ENCODE data around the gene RTN4R. TPM values are rescaled to one million over a fixed set of nuclear protein-coding genes. Genes with fewer than 3 reads are reported as not detected.

RTN4R gene
- total RNA-seq, 4 donors from 2014 or later, result 1.8 to 2.2 TPM; not detected in 2

GRCh38 chr22:20231514-20232236 is 36.4 kb downstream of the RTN4R start:
- TF ChIP-seq, protein P1, sequence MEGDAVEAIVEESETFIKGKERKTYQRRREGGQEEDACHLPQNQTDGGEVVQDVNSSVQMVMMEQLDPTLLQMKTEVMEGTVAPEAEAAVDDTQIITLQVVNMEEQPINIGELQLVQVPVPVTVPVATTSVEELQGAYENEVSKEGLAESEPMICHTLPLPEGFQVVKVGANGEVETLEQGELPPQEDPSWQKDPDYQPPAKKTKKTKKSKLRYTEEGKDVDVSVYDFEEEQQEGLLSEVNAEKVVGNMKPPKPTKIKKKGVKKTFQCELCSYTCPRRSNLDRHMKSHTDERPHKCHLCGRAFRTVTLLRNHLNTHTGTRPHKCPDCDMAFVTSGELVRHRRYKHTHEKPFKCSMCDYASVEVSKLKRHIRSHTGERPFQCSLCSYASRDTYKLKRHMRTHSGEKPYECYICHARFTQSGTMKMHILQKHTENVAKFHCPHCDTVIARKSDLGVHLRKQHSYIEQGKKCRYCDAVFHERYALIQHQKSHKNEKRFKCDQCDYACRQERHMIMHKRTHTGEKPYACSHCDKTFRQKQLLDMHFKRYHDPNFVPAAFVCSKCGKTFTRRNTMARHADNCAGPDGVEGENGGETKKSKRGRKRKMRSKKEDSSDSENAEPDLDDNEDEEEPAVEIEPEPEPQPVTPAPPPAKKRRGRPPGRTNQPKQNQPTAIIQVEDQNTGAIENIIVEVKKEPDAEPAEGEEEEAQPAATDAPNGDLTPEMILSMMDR (IDR thresholded peaks at IDR 0.05), result no peak
- TF ChIP-seq POLR2AphosphoS5 (IDR thresholded peaks at IDR 0.05) (no peak), POLR2A (IDR thresholded peaks at IDR 0.05; ENCODE audit: low read depth) (no peak), EP300 (IDR thresholded peaks at IDR 0.05) (no peak)
- H3K9me3 ChIP-seq, result no peaks in the 10 kb centered on the region
- 88% methylated on average over 10 of the region's 17 CpGs for WGBS

DNA sequence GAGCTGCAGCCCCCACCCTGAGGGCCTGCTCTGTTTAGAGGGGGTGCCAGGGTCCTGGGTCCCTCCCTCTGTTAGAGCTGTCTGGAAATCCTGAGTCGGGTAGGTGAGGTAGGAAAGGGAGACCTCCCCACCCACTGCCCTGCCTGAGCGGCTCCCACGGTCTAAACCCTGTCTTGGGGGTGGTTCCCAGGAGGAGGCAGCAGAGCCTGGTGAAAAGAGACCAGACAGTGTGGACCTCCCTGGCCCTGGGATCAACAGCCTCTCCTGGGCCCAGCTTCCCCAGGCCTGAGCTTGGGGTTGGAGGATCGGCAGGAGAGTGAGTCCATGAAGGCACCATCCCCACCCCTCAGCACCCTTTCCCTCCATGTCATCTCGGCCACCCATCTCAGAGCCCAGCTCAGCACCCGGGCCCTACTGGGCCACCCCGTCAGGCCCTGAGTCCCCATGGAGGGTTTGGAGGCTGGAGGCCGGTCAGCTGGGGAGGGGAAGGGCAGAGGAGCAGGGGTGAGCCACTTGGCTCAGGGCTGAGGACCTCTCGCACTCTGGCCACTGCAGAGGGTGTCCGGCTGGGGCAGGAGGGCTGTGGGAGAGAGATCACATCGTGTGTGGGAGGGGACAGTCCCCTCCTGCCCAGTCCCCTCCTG is 37.2 kb downstream of the RTN4R start:
- no peaks in the 10 kb centered on the region for H3K27me3 ChIP-seq
- intact Hi-C loops (cut with DNase I), result no loop called here
- 93% methylated on average over 9 of the region's 11 CpGs for WGBS
- H3K27ac ChIP-seq (replicated peaks in 1 of 4), result no peak overlapping the region
- H3K9me3 ChIP-seq, result no peaks in the 10 kb centered on the region
- TF ChIP-seq, protein P1 (IDR thresholded peaks at IDR 0.05), result no peak
- H3K36me3 ChIP-seq, result no peaks in the 10 kb centered on the region
- no peak for DNase-seq (ENCODE audit: extremely low spot score)
- H3K4me3 ChIP-seq, result no peak overlapping the region
- peaks cover 4 to 22% (median 17%) of the 10 kb centered on the region in 4 donors for H3K4me1 ChIP-seq

More at GRCh38 chr22:20231514-20232236, 36.4 kb downstream of the RTN4R start:
- peaks cover 4 to 22% (median 17%) of the 10 kb centered on the region in 4 donors for H3K4me1 ChIP-seq
- no peak overlapping the region for H3K27ac ChIP-seq (replicated peaks in 1 of 4)
- intact Hi-C loops (cut with DNase I), result no loop called here
- no peak for DNase-seq (ENCODE audit: extremely low spot score)
- no peak overlapping the region for H3K4me3 ChIP-seq
- no peaks in the 10 kb centered on the region for H3K36me3 ChIP-seq
- H3K27me3 ChIP-seq, result no peaks in the 10 kb centered on the region

GRCh38 chr22:20229916-20230775 is 38.0 kb downstream of the RTN4R start:
- Histone ChIP-seq H3K27ac (replicated peaks in 1 of 4) (no peak overlapping the region), H3K4me1 (peaks cover 4 to 22% (median 17%) of the 10 kb centered on the region in 4 donors), H3K27me3 (no peaks in the 10 kb centered on the region), H3K4me3 (no peak overlapping the region), H3K36me3 (no peaks in the 10 kb centered on the region), H3K9me3 (no peaks in the 10 kb centered on the region)
- DNase-seq (ENCODE audit: extremely low spot score), result no peak
- TF ChIP-seq, protein P1 (IDR thresholded peaks at IDR 0.05), result no peak
- TF ChIP-seq POLR2AphosphoS5 (IDR thresholded peaks at IDR 0.05), result no peak
- no peak for TF ChIP-seq EP300 (IDR thresholded peaks at IDR 0.05)
- no peak for TF ChIP-seq POLR2A (IDR thresholded peaks at IDR 0.05; ENCODE audit: low read depth)
- WGBS, result 31% methylated on average over 12 of the region's 24 CpGs
- intact Hi-C loops (cut with DNase I), result no loop called here

DNA sequence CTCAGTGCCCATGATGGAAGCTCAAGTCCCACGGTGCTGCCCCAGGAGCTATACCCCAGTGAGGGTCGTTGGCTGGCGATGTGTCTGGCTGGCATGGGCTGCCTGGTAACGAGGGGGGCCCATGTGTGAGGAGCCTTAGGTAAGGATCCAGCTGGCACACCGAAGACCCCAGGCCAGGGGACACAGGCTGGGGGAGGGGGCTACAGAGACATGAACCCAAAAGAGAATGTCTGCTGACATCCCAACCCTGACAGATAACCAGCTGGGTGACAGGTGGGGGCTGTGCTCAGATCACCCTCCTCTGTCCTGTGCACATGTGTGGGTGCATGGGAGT is 39.2 kb downstream of the RTN4R start:
- no peak for DNase-seq (ENCODE audit: extremely low spot score)
- no peaks in the 10 kb centered on the region for H3K27me3 ChIP-seq
- TF ChIP-seq POLR2AphosphoS5 (IDR thresholded peaks at IDR 0.05), result no peak
- intact Hi-C loops (cut with DNase I), result no loop called here
- WGBS, result 97% methylated on average over 4 of the region's 5 CpGs
- H3K4me1 ChIP-seq, result peaks cover 4 to 22% (median 17%) of the 10 kb centered on the region in 4 donors
- H3K4me3 ChIP-seq, result no peak overlapping the region
- no peaks in the 10 kb centered on the region for H3K36me3 ChIP-seq
- no peak overlapping the region for H3K27ac ChIP-seq (replicated peaks in 1 of 4)
- H3K9me3 ChIP-seq, result no peaks in the 10 kb centered on the region
